HL-60 (cell line): ENCODE results near the gene GUCA1A.
"Not testable (repeated sequence)": the region's sequence is repeated elsewhere in the genome, so short reads cannot be mapped to it uniquely, and the experiment has no call there.

Experiments
- DNase-seq, 2 experiments: peaks; one replicate each; pipeline ENCODE4 v3.0.0-alpha.2; 2010 to 2020; ENCODE audit warnings: low read depth in 1 of 2, low spot score in 1 of 2
- H3K27ac ChIP-seq: fragments of 250-450 bp; sonication (Bioruptor Pico); replicated peaks from 2 replicates; pipeline ENCODE4 v1.5.1; 2020; ENCODE audit warnings: mild to moderate bottlenecking, moderate library complexity
- H3K27me3 ChIP-seq: fragments of 250-450 bp; sonication (Bioruptor Pico); 2 replicates; pipeline ENCODE4 v1.5.1; 2021; ENCODE audit warnings: mild to moderate bottlenecking, moderate library complexity; ENCODE audit not compliant: insufficient read depth, poor library complexity, severe bottlenecking
- H3K4me3 ChIP-seq: replicated peaks from 2 replicates; pipeline ENCODE4 v1.5.1; 2011; ENCODE audit warnings: mild to moderate bottlenecking, control low read depth, low read length; ENCODE audit not compliant: insufficient read depth
- GABPA ChIP-seq: IDR thresholded peaks from 2 replicates; pipeline ENCODE4 v1.6.1; 2012; ENCODE audit warnings: low read depth
- POLR2AphosphoS5 ChIP-seq: IDR thresholded peaks from 2 replicates; pipeline ENCODE4 v1.6.1; 2012; ENCODE audit warnings: low read depth
- REST ChIP-seq: IDR thresholded peaks from 2 replicates; pipeline ENCODE4 v1.6.1; 2012; ENCODE audit warnings: low read depth; ENCODE audit not compliant: insufficient replicate concordance
- SPI1 ChIP-seq: IDR thresholded peaks from 2 replicates; pipeline ENCODE4 v1.6.1; 2012; ENCODE audit warnings: low read depth, mild to moderate bottlenecking, borderline replicate concordance
- TF ChIP-seq, protein P1 (sequence below): IDR thresholded peaks from one replicate; pipeline ENCODE4 v1.5.1; 2011; ENCODE audit warnings: low read length, control low read depth, inconsistent platforms; ENCODE audit not compliant: insufficient read depth

The GUCA1A gene

GRCh38 chr6:42168650-42169049, 4.5 kb upstream of the GUCA1A start:
- TF ChIP-seq, protein P1, sequence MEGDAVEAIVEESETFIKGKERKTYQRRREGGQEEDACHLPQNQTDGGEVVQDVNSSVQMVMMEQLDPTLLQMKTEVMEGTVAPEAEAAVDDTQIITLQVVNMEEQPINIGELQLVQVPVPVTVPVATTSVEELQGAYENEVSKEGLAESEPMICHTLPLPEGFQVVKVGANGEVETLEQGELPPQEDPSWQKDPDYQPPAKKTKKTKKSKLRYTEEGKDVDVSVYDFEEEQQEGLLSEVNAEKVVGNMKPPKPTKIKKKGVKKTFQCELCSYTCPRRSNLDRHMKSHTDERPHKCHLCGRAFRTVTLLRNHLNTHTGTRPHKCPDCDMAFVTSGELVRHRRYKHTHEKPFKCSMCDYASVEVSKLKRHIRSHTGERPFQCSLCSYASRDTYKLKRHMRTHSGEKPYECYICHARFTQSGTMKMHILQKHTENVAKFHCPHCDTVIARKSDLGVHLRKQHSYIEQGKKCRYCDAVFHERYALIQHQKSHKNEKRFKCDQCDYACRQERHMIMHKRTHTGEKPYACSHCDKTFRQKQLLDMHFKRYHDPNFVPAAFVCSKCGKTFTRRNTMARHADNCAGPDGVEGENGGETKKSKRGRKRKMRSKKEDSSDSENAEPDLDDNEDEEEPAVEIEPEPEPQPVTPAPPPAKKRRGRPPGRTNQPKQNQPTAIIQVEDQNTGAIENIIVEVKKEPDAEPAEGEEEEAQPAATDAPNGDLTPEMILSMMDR = no peak
- TF ChIP-seq REST = no peak
- no peak for TF ChIP-seq POLR2AphosphoS5
- no peak for TF ChIP-seq GABPA
- TF ChIP-seq SPI1 = no peak
- Histone ChIP-seq H3K4me3 (no peak overlapping the region), H3K27me3 (peaks cover 3% of the 10 kb centered on the region), H3K27ac (no peak overlapping the region)
- no peak for DNase-seq

GRCh38 chr6:42169780-42170179, 3.4 kb upstream of the GUCA1A start:
- not testable (repeated sequence) for DNase-seq, H3K4me3 ChIP-seq, H3K27ac ChIP-seq, H3K27me3 ChIP-seq

DNA sequence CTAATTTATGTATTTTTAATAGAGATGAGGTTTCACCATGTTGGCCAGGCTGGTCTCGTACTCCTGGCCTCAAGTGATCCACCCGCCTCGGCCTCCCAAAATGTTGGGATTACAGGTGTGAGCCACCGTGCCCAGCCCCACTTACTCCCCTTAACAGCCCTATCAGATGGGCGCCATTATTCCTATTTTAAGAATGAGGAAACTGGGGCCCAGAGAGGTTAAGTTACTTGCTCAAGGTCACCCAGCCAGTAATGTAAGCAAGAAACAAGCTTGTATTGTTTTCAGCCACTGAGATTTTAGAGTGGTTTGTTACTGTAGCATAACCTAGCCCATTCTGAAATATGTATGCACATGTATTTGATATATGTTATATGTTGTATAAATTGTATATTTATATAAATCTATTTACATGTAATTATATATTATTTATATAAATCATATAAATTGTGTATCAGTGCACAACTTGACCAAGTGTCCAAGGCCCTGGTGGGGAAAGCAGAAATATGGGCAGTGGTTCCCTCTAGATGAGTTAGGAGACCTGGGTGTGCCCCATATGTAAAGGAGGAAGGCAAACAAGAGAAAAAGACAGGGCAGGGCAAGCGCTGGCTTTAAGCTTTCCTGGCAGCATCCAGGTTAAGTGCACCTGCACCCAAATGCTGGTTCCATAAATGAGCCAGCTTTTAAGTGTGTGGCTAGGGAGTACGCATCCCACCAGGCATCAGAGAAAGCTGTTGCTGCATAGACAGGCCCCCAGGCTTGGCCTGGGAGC, 1.2 kb upstream of the GUCA1A start:
- Histone ChIP-seq H3K4me3 (no peak overlapping the region), H3K27me3 (no peaks in the 10 kb centered on the region), H3K27ac (no peak overlapping the region)
- no peak for DNase-seq
- TF ChIP-seq SPI1 (no peak), REST (no peak), POLR2AphosphoS5 (no peak), GABPA (no peak)
- TF ChIP-seq, protein P1 = no peak

DNA sequence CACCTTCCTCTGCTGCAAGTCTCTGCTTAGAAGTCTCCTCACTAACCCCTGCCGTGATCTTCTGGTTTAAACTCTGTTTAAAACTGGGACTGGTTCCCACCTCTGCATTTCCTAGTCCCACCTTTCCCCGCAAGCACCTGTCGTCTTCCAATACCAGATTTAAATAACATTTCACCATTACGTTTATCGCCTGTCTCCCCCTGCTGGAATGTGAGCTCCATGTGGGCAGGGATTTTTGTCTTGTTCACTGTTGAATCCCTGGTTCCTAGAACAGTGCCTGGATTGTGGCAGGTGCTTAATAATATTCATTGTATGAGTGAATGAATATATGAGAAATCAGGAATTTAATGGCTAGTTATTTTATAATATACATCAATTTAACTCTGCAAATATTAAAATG, 2.7 kb downstream of the GUCA1A start:
- Histone ChIP-seq H3K27me3 (no peaks in the 10 kb centered on the region), H3K4me3 (no peak overlapping the region), H3K27ac (no peak overlapping the region)
- no peak for DNase-seq
- no peak for TF ChIP-seq SPI1
- TF ChIP-seq, protein P1 = no peak
- TF ChIP-seq REST = no peak
- TF ChIP-seq GABPA = no peak
- no peak for TF ChIP-seq POLR2AphosphoS5
